Keratinocyte (primary cell): ENCODE data around the gene HOXA6. TPM values are rescaled to one million over a fixed set of nuclear protein-coding genes. Genes with fewer than 3 reads are reported as not detected.

Experiments
- DNase-seq: peaks from one replicate; pipeline ENCODE4 v3.0.0-alpha.2; 2011; ENCODE audit warnings: low read depth, missing footprints, low spot score
- FAIRE-seq: peaks from 2 replicates; lab custom pipeline; 2011; peaks lifted over from hg19 to GRCh38; lab: Jason Lieb, UNC
- H2AFZ ChIP-seq: 2 replicates; pipeline ENCODE4 v1.6.0; 2012; ENCODE audit warnings: low read length, control low read depth, inconsistent platforms; ENCODE audit not compliant: control insufficient read depth
- H3K27ac ChIP-seq: 2 replicates; pipeline ENCODE4 v1.5.1; 2011; ENCODE audit warnings: low read length; ENCODE audit not compliant: control insufficient read depth, insufficient read depth
- H3K27me3 ChIP-seq: 3 replicates; pipeline ENCODE4 v1.6.0; 2011; ENCODE audit warnings: low read length; ENCODE audit not compliant: control insufficient read depth, insufficient read depth; ENCODE audit errors: extremely low read depth
- H3K36me3 ChIP-seq, 2 experiments: 2 replicates in 1 of 2; 3 replicates in 1 of 2; pipeline ENCODE4 v1.5.1; 2011; ENCODE audit warnings: low read length in 2 of 2, mild to moderate bottlenecking in 1 of 2; ENCODE audit not compliant: control insufficient read depth in 2 of 2, insufficient read depth in 2 of 2; ENCODE audit errors: extremely low read depth in 1 of 2
- H3K4me1 ChIP-seq: 3 replicates; pipeline ENCODE4 v1.5.1; 2011; ENCODE audit warnings: low read length; ENCODE audit not compliant: control insufficient read depth, insufficient read depth; ENCODE audit errors: extremely low read depth
- H3K4me2 ChIP-seq: 3 replicates; pipeline ENCODE4 v1.6.0; 2011; ENCODE audit warnings: low read depth, low read length; ENCODE audit not compliant: control insufficient read depth, insufficient read depth; ENCODE audit errors: extremely low read depth
- H3K4me3 ChIP-seq, 3 experiments: fragments of 200-600 bp in 1 of 3; sonication (generic) in 1 of 3; 2 replicates in 2 of 3; 3 replicates in 1 of 3; pipeline ENCODE4 v1.5.1; 2011 to 2016; ENCODE audit warnings: low read length in 3 of 3, mild to moderate bottlenecking in 3 of 3, control low read depth in 2 of 3, inconsistent platforms in 1 of 3, low read depth in 1 of 3, mixed read lengths in 1 of 3, mixed run types in 1 of 3, moderate library complexity in 1 of 3; ENCODE audit not compliant: control insufficient read depth in 2 of 3, insufficient read depth in 2 of 3; ENCODE audit errors: extremely low read depth in 1 of 3
- H3K79me2 ChIP-seq: 2 replicates; pipeline ENCODE4 v1.6.0; 2012; ENCODE audit warnings: low read length; ENCODE audit not compliant: control insufficient read depth, insufficient read depth
- H3K9ac ChIP-seq: 3 replicates; pipeline ENCODE4 v1.6.0; 2011; ENCODE audit warnings: low read length; ENCODE audit not compliant: control insufficient read depth, insufficient read depth; ENCODE audit errors: extremely low read depth
- H3K9me1 ChIP-seq: 3 replicates; pipeline ENCODE4 v1.6.0; 2011; ENCODE audit warnings: low read length; ENCODE audit not compliant: control insufficient read depth, insufficient read depth; ENCODE audit errors: extremely low read depth
- H3K9me3 ChIP-seq: 2 replicates; pipeline ENCODE4 v1.5.1; 2012; ENCODE audit warnings: low read depth, low read length; ENCODE audit not compliant: control insufficient read depth
- H4K20me1 ChIP-seq: 3 replicates; pipeline ENCODE4 v1.6.0; 2011; ENCODE audit warnings: low read length; ENCODE audit not compliant: control insufficient read depth, insufficient read depth; ENCODE audit errors: extremely low read depth
- EZH2 ChIP-seq: IDR thresholded peaks from one replicate; pipeline ENCODE4 v1.6.1; 2012; ENCODE audit warnings: inconsistent platforms, mild to moderate bottlenecking, low read length, moderate library complexity
- dilution Hi-C: fragments of 300-500 bp; cut with MboI; formaldehyde crosslinking; loops from one replicate; pipeline ENCODE4 v1.7.0; 2020; ENCODE audit warnings: low sequenced_read_pairs; ENCODE audit not compliant: extremely low pct_ligation_motif_present
- polyA plus RNA-seq, 5 experiments: library from polyadenylated mRNA; depleted of rRNA in 3 of 5; stranded (reverse) in 3 of 5; stranded (forward) in 1 of 5; unstranded in 1 of 5; fragments of >200 nt; gene quantifications; 1 replicate in 1 of 5; 2 replicates in 3 of 5; 3 replicates in 1 of 5; pipeline versions ENCODE4 v1.2.1 to v1.2.3, GENCODE V29; 2011 to 2012; ENCODE audit warnings: missing spikeins in 2 of 5, low read depth in 1 of 5, low replicate concordance in 1 of 5
- TF ChIP-seq, protein P1 (sequence below), 3 experiments: IDR thresholded peaks in 1 of 3; conservative IDR thresholded peaks in 1 of 3; optimal IDR thresholded peaks in 1 of 3; 2 replicates in 2 of 3; 3 replicates in 1 of 3; pipeline versions ENCODE3 to v1.5.1; 2011; ENCODE audit warnings: low read length in 3 of 3, mild to moderate bottlenecking in 3 of 3, moderate library complexity in 2 of 3, control low read depth in 1 of 3, inconsistent platforms in 1 of 3; ENCODE audit not compliant: insufficient read depth in 2 of 3; ENCODE audit errors: extremely low read depth in 1 of 3

The HOXA6 gene
- polyA plus RNA-seq, 1 donor (not counting 4 experiments of a cell fraction or from before 2014, with no cell fraction given) = 0.54 TPM

DNA sequence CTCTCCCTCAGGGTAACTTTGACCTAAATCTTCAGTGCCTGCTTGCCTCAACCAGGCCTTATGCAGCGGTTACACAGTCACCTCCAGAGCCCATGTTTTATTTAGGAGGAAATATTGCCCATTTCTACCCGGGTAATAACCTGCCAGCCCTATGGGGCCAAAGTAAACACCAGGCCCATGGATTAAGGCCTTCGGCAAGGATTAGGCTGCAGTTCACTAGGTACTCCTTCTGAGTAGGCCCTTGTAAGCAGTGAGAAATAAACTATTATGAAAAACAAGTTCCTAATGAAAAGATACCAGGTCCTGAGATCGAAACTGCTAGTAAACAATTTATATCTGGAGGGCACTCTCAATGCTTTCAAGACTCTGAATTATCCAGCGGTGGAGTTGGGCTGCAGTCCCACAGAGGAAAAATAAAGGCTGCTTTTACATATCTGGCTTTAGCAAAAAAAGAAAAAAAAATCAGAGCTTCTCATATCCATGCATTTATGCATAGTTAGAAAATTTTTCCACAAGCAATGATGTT is 30.3 kb upstream of the HOXA6 start:
- Histone ChIP-seq H3K9ac (no peak overlapping the region), H4K20me1 (no peaks in the 10 kb centered on the region), H3K27ac (no peak overlapping the region), H3K4me2 (no peak overlapping the region), H3K9me1 (no peaks in the 10 kb centered on the region), H3K27me3 (peaks cover 15% of the 10 kb centered on the region), H3K9me3 (no peaks in the 10 kb centered on the region), H3K79me2 (peaks cover 6% of the 10 kb centered on the region), H3K4me1 (peaks cover 4% of the 10 kb centered on the region), H2AFZ (no peak overlapping the region), H3K36me3 (no peaks in the 10 kb centered on the region), H3K4me3 (no peak overlapping the region)
- no peak for FAIRE-seq
- dilution Hi-C loops = no loop called here
- no peak for DNase-seq
- TF ChIP-seq, protein P1, sequence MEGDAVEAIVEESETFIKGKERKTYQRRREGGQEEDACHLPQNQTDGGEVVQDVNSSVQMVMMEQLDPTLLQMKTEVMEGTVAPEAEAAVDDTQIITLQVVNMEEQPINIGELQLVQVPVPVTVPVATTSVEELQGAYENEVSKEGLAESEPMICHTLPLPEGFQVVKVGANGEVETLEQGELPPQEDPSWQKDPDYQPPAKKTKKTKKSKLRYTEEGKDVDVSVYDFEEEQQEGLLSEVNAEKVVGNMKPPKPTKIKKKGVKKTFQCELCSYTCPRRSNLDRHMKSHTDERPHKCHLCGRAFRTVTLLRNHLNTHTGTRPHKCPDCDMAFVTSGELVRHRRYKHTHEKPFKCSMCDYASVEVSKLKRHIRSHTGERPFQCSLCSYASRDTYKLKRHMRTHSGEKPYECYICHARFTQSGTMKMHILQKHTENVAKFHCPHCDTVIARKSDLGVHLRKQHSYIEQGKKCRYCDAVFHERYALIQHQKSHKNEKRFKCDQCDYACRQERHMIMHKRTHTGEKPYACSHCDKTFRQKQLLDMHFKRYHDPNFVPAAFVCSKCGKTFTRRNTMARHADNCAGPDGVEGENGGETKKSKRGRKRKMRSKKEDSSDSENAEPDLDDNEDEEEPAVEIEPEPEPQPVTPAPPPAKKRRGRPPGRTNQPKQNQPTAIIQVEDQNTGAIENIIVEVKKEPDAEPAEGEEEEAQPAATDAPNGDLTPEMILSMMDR (optimal IDR thresholded peaks at IDR 0.05 in 1 of 3, IDR thresholded peaks at IDR 0.05 in 1 of 3, conservative IDR thresholded peaks at IDR 0.05 in 1 of 3; ENCODE audit: extremely low read depth in 1 of 3, insufficient read depth in 2 of 3, low read length in 3 of 3) = no peak
- no peak for TF ChIP-seq EZH2

- Histone ChIP-seq H2AFZ (no peak overlapping the region), H3K4me3 (no peak overlapping the region), H3K4me1 (peaks cover 11% of the 10 kb centered on the region), H4K20me1 (no peaks in the 10 kb centered on the region), H3K9me1 (no peaks in the 10 kb centered on the region), H3K4me2 (no peak overlapping the region), H3K9ac (no peak overlapping the region), H3K79me2 (peaks cover 12% of the 10 kb centered on the region), H3K36me3 (peaks cover 0 to under 1% of the 10 kb centered on the region in 2 experiments), H3K27ac (no peak overlapping the region), H3K9me3 (no peaks in the 10 kb centered on the region), H3K27me3 (peaks cover 8% of the 10 kb centered on the region)
- dilution Hi-C loops = no loop called here
- DNase-seq (no peak), FAIRE-seq (no peak)
- no peak for TF ChIP-seq EZH2
- TF ChIP-seq, protein P1 (optimal IDR thresholded peaks at IDR 0.05 in 1 of 3, IDR thresholded peaks at IDR 0.05 in 1 of 3, conservative IDR thresholded peaks at IDR 0.05 in 1 of 3; ENCODE audit: extremely low read depth in 1 of 3, insufficient read depth in 2 of 3, low read length in 3 of 3) = no peak
Observed at GRCh38 chr7:27176962-27177794, 29.6 kb upstream of the HOXA6 start.
